ENCODE results near the gene SRD5A3.

SRD5A3 gene

GRCh38 chr4:55345980-55346850 lies at the start of gene SRD5A3:
SRD5A3 (plus strand) TSS chr4:55346242; CDS start chr4:55346337, 95 bp downstream.
- DNase-seq, result peak; percentile 62

GRCh38 chr4:55297346-55297745 lies 48.7 kb upstream of the SRD5A3 start:
- no peak for DNase-seq

DNA sequence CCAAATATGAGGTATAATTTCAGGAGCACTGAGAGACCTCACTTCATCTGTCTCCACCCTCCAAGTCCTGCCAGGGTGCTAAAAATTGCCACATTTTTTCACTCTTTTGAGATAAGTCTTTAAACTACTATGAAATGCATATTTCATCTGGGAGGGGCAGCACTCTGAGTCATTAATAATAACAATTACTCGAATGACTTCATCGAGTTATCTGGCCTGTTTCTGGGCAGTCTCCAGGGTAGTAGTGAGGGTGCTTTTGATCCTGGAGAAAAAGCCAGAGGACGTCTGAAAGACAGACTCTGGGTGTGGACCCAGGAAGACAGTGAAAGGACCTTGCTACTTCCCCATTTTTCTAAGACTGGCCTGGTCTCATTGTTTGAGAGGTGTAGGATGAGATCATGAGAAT lies 42.3 kb upstream of the SRD5A3 start:
- no peak for DNase-seq

GRCh38 chr4:55304303-55304702 lies 41.7 kb upstream of the SRD5A3 start:
- DNase-seq, result no peak

DNA sequence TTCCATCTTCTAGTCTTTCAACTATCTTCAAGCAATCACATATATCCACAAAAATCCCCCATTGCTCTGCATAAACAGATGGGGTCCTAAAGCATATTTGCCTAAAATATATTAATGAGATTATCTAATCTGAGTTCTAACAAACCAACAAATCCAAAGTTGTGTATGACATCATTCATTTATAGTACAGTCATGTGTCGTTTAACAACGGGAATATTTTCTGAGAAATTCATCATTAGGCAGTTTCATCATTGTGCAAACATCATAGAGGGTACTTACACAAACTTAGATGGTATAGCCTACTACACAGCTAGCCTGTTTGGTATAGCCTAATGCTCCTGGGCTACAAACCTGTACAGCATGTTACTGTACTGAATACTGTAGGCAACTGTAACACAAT lies 38.0 kb upstream of the SRD5A3 start:
- no peak for DNase-seq

- DNase-seq, result no peak
Measured at GRCh38 chr4:55311792-55312488, 34.1 kb upstream of the SRD5A3 start.

DNA sequence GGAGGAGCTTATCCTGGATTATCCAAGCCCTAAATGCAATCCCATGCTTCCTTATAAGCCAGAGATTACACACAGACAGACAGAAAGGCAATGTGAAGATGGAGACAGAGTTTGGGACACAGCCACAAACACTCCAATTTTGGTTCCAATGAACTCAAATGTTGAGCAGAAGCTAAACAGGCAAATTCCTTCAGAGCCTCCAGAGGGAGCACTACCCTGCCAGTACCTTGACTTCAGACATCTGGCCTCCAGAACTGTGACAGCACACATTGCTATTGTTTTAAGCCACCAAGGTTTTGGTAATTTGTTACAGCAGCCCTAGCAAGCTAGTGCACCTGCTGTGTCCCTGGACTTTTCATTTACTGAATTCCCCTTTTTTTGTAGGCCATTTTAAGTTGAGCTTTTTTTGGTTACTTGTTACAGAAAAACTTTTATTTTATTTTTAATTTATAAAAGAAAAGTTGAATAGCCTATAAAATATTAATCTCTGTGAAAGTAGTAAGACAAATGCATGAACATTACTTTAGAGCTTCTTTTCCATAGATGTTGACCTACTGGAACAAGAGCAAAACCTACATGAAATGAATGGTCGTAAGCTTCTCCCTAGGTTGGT lies 33.4 kb upstream of the SRD5A3 start:
- peak; percentile 2 for DNase-seq

DNA sequence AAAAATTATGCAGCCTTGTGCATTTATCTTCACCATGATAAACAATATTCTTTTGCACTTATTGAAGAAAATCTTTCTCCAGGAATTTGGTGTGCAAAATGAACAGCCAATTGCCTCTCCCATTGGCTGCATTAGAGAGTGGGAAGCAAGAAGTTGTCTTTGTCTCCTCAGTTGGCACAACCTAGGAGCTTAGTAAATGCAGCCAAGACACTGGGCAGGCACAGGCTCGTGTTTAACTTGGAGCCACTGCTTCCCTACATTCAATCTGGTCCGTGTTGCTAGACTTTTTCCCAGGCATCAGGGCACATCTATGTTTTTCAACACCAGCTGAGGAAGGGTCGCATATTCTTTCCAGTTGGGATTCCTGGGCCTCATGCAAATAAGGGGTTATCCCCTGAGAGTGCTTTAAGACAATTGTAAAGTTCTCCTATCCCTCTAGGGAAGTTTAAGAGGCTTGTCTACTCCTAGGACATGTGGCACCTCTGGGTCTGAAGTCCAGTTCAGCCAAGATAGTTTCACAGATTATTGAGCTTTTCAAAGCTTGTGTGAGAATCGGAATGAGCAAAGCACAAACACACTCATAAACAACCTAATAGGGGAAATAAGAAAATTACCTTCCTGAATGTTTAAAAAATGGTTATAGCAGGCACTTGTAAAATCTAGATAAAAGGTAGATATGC lies 31.8 kb upstream of the SRD5A3 start:
- DNase-seq, result no peak

- no peak for DNase-seq
Measured at GRCh38 chr4:55318175-55319129, 27.6 kb upstream of the SRD5A3 start.

GRCh38 chr4:55321707-55322264 lies 24.3 kb upstream of the SRD5A3 start:
- peak; percentile 76 for DNase-seq

DNA sequence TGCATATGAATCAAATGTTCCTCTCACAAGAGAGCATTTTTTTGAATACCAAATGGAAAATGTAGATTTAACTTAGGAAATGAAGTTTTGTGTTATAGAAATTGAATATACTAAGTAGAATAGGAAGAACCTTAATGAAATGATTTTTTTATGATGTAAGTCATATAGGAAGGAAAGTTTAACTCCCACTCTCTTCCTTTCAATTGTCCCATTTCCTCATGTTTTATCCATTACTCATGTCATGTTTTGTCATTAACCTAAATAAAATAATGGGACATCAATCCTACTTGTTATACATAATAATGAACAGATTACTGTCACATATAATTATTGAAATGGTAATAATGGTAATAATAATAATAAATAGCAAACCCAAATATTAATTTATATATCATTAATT lies 22.7 kb upstream of the SRD5A3 start:
- DNase-seq, result no peak

GRCh38 chr4:55326629-55327028 lies 19.4 kb upstream of the SRD5A3 start:
- DNase-seq, result no peak

- no peak for DNase-seq
Measured at GRCh38 chr4:55329012-55329411, 17.0 kb upstream of the SRD5A3 start.

GRCh38 chr4:55330241-55330640 lies 15.8 kb upstream of the SRD5A3 start:
- no peak for DNase-seq

DNA sequence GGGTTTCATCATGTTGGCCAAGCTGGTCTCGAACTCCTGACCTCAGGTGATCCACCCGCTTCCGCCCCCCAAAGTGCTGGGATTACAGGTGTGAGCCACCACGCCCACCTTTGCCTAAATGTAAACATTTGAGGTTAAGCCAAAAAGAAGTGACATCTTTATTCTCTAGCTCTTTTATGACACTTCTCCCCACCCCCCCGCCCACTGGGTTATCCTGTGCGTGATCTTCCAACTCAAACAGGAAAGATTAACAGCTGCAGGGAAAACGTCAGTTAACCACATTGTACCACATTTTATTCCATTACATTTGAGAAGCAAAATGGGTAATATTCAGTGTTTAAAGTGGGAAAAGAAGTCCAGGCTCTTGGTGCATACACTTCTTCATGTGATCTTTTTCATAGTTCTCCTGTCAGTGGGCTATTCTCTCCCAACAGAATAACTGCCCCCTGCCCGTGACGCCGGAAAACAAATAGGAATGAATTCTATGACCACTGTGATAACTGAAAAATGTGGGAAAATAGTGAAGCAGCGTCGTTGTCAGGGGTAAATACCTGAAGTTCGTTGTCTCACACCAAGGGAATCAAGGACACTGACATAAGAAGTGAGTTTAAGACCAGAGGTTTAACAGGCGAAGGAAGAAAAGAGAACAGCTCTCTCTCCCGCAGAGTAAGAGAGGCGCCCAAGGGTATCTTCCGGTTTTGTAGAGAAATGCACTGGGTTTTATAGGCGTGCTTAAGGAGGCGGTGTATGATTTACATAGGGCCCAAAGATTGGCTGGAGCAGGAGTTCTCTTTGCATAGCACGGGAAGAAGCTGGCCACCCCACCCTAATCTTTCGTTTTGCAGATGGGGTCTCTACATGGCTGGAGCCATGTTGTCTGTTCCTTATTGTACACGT lies 9.7 kb upstream of the SRD5A3 start:
- DNase-seq, result no peak

DNA sequence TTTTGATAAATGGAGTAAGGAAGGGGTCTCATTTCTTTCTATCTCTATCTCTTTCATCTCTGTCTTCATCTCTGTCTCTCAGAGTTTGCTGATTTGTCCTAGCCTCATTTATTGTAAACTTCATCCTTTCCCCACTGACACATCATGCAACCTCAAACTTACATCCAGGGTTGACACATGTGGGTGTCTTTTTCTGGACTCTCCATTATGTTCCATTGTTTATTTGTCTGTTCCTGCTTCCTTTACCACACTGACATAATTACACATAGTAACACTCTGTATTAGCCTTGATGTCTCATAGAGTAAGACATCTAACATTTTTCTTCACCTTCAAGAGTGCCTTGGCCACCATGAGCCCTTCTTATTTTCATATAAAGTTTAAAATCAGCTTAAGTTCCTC lies 8.1 kb upstream of the SRD5A3 start:
- DNase-seq, result no peak

GRCh38 chr4:55338486-55338885 lies 7.6 kb upstream of the SRD5A3 start:
- DNase-seq, result no peak

DNA sequence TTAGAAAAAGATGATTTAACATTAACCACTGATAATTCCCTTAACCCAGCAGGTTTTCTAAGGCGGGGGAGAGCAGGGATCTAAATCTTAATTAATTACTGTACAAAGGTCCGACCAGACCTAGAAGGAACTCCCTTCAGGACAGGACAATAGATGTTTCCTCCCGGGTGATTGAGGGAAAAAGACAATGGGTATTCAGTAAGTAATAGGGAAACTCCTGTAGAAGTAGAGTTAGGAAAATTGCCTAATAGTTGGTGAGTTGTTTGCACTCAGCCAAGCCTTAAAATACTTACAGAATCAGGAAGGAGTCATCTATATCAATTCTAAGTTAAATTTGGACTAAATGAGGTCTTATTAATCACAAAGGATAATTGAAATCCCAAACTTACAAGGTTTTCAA lies 5.8 kb upstream of the SRD5A3 start:
- no peak for DNase-seq

DNA sequence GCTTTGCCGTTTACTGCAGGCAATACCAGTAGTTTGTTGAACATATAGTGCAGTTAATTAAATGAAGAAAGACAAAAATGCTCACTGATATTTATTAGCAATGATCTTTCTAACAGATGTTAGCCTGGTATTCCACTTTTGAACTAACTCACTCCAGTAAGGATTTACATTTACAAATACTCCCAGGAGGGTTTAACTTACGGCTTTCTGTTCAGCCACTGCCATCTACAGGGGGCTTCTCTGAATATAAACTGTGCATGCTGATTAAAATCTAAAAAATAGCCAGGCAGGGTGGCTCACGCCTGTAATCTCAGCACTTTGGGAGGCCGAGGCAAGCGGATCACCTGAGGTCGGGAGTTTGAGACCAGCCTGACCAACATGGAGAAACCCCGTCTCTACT lies 2.2 kb upstream of the SRD5A3 start:
- DNase-seq, result no peak

GRCh38 chr4:55345054-55345453 lies 988 bp upstream of the SRD5A3 start:
- no peak for DNase-seq

- DNase-seq, result no peak
Measured at GRCh38 chr4:55346851-55347255, 811 bp downstream of the SRD5A3 start.

All from NCI-H2029 (cell line).